ENCODE data around the gene TOR1A.

DNA sequence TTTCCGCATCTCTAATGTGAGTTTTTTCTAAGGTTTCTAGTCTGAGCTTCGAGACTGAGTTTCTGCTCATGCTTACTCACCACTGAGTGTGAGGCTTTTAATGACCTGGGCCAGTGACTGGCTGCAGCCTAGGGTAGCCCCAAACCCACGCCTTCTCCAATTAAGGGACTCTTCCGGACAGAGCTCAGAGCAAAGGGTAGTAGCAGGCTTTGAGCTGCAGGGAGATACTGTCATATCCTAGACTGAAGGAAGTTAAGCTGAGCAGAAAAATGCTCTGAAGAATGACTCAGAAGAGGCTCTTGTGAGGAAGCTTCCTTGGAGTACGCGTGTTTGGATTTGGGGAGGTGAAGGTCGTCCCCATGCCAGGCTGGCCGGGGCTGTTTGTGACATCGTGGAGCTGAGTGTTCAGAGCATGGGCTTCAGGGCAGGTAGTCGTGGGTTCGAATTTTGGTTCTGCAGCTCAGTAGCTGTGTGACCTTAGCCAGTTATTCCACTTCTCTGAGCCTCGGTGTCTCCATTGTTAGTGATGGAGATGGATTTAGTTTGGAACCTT, 14.8 kb upstream of the TOR1A start:
- TF ChIP-seq, protein P1, sequence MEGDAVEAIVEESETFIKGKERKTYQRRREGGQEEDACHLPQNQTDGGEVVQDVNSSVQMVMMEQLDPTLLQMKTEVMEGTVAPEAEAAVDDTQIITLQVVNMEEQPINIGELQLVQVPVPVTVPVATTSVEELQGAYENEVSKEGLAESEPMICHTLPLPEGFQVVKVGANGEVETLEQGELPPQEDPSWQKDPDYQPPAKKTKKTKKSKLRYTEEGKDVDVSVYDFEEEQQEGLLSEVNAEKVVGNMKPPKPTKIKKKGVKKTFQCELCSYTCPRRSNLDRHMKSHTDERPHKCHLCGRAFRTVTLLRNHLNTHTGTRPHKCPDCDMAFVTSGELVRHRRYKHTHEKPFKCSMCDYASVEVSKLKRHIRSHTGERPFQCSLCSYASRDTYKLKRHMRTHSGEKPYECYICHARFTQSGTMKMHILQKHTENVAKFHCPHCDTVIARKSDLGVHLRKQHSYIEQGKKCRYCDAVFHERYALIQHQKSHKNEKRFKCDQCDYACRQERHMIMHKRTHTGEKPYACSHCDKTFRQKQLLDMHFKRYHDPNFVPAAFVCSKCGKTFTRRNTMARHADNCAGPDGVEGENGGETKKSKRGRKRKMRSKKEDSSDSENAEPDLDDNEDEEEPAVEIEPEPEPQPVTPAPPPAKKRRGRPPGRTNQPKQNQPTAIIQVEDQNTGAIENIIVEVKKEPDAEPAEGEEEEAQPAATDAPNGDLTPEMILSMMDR (IDR thresholded peaks at IDR 0.05; ENCODE audit: low read depth, low read length, poor library complexity, severe bottlenecking) = no peak
- TF ChIP-seq EZH2phosphoT487 (IDR thresholded peaks at IDR 0.05; ENCODE audit: borderline replicate concordance, low read length) = no peak
